A673 (cell line): ENCODE data around the gene CAPN2.

ENCODE experiments used
- CTCF ChIP-seq: fragments of 300-800, 200-600 bp; sonication (generic); conservative IDR thresholded peaks from 2 replicates; pipeline ENCODE4 v1.5.1; 2017; ENCODE audit warnings: low read depth, mild to moderate bottlenecking, antibody characterized with exemption, low read length, moderate library complexity, mixed read lengths
- EZH2 ChIP-seq: fragments of 200-600 bp; sonication (generic); IDR thresholded peaks from 2 replicates; pipeline ENCODE4 v1.6.1; 2017; ENCODE audit warnings: borderline replicate concordance, low read depth, mild to moderate bottlenecking, mixed read lengths, antibody characterized with exemption, low read length; ENCODE audit not compliant: poor library complexity, severe bottlenecking

- TF ChIP-seq CTCF (no peak), EZH2 (no peak)
Measured at GRCh38 chr1:223755992-223756775, 43.8 kb downstream of the CAPN2 start.
